HG03280 (cell line): Measurements from ENCODE around the gene GLT8D1.
"Not testable (repeated sequence)": the region's sequence is repeated elsewhere in the genome, so short reads cannot be mapped to it uniquely, and the experiment has no call there.

Source experiments
- ATAC-seq: cut with Tn5 transposase; IDR thresholded peaks from one replicate; pipeline ENCODE4 v1.9.1; 2021; ENCODE audit warnings: mild to moderate bottlenecking, moderate library complexity; ENCODE audit not compliant: unreplicated experiment

The GLT8D1 gene, protein sequence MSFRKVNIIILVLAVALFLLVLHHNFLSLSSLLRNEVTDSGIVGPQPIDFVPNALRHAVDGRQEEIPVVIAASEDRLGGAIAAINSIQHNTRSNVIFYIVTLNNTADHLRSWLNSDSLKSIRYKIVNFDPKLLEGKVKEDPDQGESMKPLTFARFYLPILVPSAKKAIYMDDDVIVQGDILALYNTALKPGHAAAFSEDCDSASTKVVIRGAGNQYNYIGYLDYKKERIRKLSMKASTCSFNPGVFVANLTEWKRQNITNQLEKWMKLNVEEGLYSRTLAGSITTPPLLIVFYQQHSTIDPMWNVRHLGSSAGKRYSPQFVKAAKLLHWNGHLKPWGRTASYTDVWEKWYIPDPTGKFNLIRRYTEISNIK

GRCh38 chr3:52705688-52706686 lies at the start of gene GLT8D1, which contains the start of gene SPCS1:
GLT8D1 (minus strand) TSS chr3:52705791; CDS start chr3:52700460, 5,331 bp downstream.
SPCS1 (plus strand) TSS chr3:52706106; CDS start chr3:52706247, 141 bp downstream.
- ATAC-seq = peak; percentile 81

- ATAC-seq = no peak
Measured at GRCh38 chr3:52754373-52754772, 48.8 kb upstream of the GLT8D1 start.

DNA sequence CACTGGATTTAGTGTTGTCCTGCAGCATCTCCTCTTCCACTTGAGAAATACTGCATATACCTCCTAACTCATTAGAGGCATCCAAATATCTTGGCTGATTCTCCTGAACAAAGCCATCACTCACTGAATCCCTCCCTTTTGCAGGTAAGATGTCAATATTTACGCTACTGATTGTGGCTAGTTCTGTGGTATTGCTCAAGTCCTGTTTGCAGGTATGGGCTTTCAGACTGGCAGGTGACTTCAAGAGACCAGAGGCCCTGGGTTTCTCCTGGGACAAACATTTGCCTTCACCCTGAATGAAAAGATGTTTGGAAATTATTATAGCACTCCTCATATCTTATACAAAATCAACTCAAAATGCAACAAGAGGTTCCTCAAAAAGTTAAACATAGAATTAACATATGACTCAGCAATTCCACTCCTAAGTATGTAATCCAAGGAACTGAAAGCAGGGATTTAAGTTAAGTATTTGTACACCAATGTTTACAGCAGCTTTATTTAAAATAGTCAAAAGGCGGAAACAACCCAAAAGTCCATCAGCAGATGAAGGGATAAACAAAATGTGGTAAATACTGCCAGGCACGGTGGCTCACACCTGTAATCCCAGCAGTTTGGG lies 46.6 kb upstream of the GLT8D1 start:
- ATAC-seq = no peak

GRCh38 chr3:52743721-52744120 lies 38.1 kb upstream of the GLT8D1 start:
- no peak for ATAC-seq

GRCh38 chr3:52743152-52743551 lies 37.6 kb upstream of the GLT8D1 start:
- ATAC-seq = no peak

- no peak for ATAC-seq
Measured at GRCh38 chr3:52742418-52743041, 36.9 kb upstream of the GLT8D1 start.

DNA sequence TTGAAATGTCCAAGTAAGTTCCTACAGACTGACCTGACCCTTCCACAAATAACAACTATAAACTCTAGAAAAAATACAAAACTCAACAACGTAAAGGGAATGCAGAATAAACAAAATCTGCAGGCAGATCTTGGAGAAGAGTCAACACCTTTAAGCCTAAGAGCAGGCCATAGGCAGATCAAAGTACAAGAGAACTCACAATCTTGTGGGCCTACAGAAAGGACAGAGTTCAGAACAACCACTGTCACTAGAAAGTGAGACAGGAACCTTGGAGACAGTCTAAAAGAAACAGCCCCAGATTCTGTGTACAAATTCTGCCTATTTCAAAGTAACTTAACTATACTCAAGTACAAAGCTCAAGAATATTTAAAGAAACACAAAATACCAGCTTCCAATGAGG lies 34.1 kb upstream of the GLT8D1 start:
- ATAC-seq = no peak

DNA sequence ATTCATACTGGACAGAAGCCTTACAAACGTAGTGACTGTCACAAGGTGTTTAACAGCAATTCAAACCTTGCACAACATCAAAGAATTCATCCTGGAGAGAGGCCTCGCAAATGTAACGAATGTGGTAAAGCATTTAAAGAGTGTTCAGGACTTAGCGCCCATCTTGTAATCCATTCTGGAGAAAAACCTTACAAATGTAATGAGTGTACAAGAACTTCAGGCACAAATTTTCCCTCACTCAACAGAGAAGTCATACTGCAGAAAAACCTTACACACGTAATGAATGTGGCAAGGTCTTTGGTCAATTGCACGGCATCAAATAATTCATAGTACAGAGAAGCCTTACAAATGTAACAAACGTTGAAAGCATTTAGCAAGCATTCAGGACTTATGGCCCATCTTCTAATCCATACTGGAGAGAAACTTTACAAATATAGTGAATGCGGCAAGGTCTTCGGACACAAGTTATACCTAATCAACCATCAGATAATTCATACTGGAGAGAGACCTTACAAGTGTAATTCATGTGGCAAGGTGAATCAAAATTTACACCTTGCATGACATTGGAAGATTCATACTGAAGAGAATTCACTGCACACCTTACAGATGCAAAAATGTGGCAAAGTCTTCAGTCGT lies 27.8 kb upstream of the GLT8D1 start:
- ATAC-seq = no peak

DNA sequence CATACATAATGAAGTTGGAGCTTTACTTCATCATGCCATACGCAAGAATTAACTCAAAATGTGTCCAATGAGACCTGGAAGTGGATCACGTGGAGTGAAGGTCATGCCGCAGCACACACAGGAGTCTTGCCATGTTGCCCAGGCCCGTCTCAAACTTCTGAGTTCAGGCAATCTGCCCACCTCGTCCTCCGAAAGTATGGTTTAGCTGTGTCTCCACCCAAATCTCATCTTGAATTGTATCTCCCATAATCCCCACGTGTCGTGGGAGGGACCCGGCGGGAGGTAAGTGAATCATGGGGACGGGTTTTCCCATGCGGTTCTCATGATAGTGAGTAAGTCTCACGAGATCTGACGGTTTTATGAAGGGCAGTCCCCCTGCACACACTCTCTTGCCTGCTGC lies 26.0 kb upstream of the GLT8D1 start:
- ATAC-seq = no peak

- no peak for ATAC-seq
Measured at GRCh38 chr3:52730681-52731080, 25.1 kb upstream of the GLT8D1 start.

- not testable (repeated sequence) for ATAC-seq
Measured at GRCh38 chr3:52728753-52729152, 23.2 kb upstream of the GLT8D1 start.

- ATAC-seq = no peak
Measured at GRCh38 chr3:52724511-52724910, 18.9 kb upstream of the GLT8D1 start.

GRCh38 chr3:52723935-52724334 lies 18.3 kb upstream of the GLT8D1 start:
- ATAC-seq = no peak

- no peak for ATAC-seq
Measured at GRCh38 chr3:52722491-52722890, 16.9 kb upstream of the GLT8D1 start.

DNA sequence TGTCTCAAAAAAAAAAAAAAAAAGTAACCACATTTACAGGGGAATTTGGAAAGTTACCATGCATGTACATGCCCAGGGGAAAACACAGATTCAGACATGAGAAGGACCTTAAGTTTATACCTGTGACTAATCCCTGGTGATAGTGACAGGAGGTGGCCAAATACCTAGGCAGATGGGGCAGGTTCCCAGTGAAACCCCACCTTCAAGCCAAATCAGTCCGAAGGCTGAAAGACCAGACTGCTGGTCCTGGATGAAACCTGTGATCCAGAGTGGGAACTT lies 16.1 kb upstream of the GLT8D1 start:
- no peak for ATAC-seq

DNA sequence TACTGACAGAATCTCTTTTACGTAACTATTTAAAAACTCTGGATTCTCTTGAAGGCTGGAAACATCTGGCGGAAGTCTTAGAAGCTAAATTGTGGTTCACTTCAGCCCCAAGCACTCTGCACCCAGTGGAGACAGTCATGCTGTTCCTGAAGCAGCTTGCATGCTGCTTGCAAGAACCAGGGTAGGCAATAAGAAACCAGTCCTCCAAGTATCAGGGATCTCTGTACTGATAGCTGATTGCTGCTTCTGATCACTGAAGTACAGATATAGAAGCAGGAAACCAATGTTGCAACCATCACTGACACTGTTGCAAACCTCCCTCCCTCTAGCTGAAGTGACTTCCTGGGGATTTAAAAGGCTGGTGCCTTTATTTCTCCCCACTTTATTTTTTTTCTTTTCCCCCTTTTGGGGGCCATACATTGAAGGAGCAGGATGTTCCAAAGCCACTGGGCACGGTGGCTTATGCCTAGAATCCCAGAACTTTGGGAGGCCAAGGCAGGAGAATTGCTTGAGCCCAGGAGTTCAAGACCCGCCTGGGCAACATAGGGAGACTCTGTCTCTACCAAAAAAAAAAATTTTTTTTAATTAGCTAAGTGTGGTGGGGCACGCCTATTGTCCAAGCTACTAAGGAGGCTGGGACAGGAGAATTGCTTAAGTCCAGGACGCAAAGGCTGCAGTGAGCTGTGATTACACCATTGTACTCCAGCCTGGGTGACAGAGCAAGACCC lies 15.6 kb upstream of the GLT8D1 start:
- ATAC-seq = no peak

- no peak for ATAC-seq
Measured at GRCh38 chr3:52719618-52720017, 14.0 kb upstream of the GLT8D1 start.

- ATAC-seq = no peak
Measured at GRCh38 chr3:52715714-52716305, 10.2 kb upstream of the GLT8D1 start.
